CD4-positive, alpha-beta T cell treated with Interferon alpha-2 for 1 hour (primary cell): ENCODE results near the gene CHAC2.
"Not testable (repeated sequence)": the region's sequence is repeated elsewhere in the genome, so short reads cannot be mapped to it uniquely, and the experiment has no call there.

Experiments used
- DNase-seq, 2 donors: peaks; one replicate each; pipeline ENCODE4 v3.0.0-alpha.2; 2020 to 2022

The CHAC2 gene

DNA sequence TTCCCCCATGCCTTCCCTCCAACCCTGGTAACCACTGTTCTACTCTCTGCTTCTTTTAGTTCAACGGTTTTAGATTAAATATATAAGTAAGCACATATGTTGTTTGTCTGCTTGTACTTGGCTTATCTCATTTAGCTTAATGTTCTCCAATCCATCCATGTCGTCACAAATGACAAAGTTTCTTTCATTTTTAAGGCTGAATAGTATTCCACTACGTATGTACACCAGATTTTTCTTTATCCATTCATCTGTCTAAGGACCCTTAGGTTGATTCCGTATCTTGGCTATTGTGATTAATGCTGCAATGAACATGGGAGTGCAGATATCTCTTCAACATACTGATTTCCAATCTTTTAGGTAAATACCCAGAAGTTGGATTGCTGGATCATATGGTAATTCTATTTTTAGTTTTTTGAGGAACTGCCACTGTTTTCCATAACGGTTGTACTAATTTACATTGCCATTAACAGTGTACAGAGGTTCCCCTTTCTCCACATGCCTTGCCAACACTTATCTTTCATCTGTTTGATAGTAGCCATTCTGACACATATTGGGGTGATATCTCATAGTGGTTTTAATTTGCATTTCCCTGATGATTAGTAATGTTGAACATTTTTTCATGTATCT, 11.0 kb downstream of the CHAC2 start:
- no peak for DNase-seq

GRCh38 chr2:53780056-53780455, 12.5 kb downstream of the CHAC2 start:
- no peak for DNase-seq

GRCh38 chr2:53782676-53783075, 15.1 kb downstream of the CHAC2 start:
- no peak for DNase-seq

- no peak for DNase-seq
These were observed 16.8 kb downstream of the CHAC2 start for GRCh38 chr2:53784436-53784835.

GRCh38 chr2:53785366-53785765, 17.8 kb downstream of the CHAC2 start:
- DNase-seq, result no peak

DNA sequence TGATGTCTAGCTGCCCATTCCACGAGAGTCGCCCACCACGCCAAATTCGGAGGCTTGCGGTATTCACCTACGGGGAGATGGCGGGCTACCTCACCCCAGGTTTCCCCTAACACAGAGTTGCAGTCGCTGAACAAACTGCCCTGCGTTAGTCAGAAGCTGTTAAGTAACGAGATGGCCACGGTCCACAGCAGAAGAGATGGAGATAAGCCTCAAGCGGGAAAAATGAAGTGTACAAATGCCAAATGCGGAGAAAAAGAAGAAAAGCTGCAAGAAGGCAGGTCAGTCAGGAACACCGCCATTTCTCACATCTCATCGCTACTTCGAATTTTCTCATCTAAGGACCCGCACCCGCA, 18.7 kb downstream of the CHAC2 start:
- DNase-seq, result peak; percentile 2 to 41

GRCh38 chr2:53786705-53787613, 19.4 kb downstream of the CHAC2 start, which contains the start of the genes ASB3 and ERLEC1:
ASB3 (minus strand) TSS chr2:53786953; CDS start chr2:53765572, 21,381 bp downstream.
ERLEC1 (plus strand) TSS chr2:53787044; CDS start chr2:53787211, 167 bp downstream.
- peak; percentile 85 to 90 for DNase-seq

GRCh38 chr2:53787614-53788289, 20.1 kb downstream of the CHAC2 start:
- DNase-seq, result peak in 1 of 2 donors; percentile 12

DNA sequence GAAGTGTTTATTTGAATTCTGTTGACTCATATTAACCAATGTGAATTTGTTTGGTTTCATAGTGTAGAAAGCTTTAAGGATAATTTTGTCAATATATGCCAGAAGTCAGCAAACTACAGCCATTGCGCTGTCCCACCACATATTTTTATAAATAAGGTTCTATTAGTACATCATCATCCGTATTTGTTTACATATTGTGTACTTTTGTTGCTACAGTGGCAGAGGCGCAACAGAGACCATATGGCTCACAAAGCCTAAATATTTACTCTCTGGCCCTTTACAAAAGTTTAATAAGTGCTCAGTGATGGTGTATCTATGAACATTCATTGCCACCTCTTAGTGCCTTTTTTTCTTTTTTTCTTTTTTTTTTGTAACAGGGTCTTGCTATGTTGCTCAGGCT, 25.7 kb downstream of the CHAC2 start:
- DNase-seq, result no peak

DNA sequence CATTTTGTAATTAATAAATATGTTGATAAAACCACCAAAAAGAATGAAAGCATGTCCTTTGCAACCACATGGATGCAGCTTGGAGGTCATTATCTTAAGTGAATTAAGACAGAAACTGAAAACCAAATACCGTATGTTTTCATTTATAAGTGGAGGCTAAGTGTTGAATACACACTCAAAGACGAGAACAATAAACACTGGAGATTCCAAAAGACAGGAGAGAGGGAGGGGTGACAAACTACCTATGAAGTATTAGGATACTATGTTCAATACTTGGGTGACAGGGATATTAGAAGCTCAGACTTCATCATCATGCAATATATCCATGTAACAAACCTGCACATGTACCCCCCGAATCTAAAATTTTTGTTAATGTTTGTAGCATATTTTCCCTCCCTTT, 26.2 kb downstream of the CHAC2 start:
- DNase-seq, result no peak

GRCh38 chr2:53801547-53801946, 33.9 kb downstream of the CHAC2 start:
- DNase-seq, result no peak

DNA sequence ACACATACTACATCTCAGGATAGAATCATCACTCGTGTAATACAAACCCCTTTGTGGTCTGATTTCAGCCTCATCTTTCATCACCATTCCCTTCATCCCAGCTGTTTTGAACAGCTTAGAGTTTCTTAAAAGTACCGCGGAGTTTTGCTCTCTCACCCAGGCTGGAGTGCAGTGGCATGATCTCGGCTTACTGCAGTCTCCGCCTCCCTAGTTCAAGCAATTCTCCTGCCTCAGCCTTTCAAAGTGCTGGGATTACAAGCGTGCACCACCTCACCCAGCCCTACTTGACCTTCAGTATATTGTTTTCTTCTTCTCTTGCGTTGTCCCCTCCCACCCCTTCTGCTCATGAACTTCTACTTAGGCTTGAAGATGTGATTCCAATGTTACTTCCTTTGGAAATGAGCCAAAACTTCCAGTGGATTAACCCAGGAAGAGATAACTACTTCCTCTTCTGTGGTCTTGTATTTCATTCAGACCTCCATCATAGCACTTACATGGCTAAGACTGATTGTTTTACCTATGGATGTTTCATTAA, 35.1 kb downstream of the CHAC2 start:
- no peak for DNase-seq

- no peak for DNase-seq
These were observed 44.0 kb downstream of the CHAC2 start for GRCh38 chr2:53811601-53812000.

- DNase-seq, result no peak
These were observed 45.5 kb downstream of the CHAC2 start for GRCh38 chr2:53813151-53813550.

DNA sequence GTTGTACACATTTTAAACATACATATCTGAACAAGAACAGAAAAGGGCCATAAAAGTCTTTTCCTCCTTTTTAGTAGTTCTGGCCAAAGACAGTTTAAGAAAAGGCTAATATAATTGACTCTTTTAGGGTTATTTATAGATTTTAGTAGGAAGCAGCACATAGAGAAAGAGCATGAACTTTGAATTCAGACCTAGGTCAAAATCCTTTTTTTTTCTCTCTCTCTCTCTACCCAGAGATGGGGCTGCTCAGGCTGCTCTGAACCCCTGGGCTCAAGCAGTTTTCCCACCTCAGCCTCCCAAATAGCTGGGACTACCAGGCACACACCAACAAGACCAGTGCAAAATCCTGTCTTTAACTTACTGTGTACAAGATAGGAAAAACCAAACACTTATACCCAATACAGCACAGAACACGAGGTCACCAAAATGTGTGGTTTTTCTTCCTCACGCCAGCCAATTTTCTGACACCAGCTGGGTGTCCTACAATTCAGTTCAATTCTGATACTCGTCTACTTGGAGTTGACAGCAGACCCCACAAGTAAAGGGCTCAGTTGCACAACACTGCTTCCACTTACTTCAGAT, 51.3 kb downstream of the CHAC2 start:
- DNase-seq, result no peak

GRCh38 chr2:53819634-53820033, 52.0 kb downstream of the CHAC2 start:
- no peak for DNase-seq

GRCh38 chr2:53820048-53820447, 52.4 kb downstream of the CHAC2 start:
- DNase-seq, result no peak

GRCh38 chr2:53820711-53821110, 53.1 kb downstream of the CHAC2 start:
- DNase-seq, result no peak

DNA sequence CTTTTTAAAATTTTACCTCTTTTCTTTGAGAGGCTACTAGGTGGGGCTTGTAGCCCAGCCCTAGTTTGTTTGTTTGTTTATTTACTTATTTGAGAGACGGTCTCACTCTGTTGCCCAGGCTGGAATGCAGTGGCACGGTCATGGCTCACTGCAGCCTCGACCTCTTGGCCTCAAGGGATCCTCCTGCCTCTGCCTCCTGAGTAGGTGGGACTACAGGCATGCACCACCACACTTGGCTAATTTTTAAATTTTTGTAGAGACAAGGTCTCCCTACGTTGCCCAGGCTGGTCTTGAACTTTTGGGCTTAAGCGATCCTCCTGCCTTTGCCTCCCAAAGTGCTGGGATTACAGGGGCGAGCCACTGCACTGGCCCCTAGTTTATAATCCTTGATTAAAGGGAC, 54.2 kb downstream of the CHAC2 start:
- DNase-seq, result no peak

DNA sequence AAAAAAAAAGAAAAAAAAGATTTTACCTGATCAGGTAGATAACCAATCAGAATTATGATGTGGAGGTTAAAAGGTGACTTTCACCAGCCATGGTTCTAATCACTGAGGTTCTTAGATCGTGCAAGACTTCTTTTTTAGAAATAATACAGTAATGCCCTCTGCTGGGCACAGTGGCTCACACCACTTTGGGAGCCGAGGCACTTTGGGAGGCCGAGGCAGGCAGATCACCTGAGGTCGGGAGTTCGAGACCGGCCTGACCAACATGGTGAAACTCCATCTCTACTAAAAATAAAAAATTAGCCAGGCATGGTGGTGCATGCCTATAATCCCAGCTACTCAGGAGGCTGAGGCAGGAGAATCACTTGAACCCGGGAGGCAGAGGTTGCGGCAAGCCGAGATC, 56.0 kb downstream of the CHAC2 start:
- DNase-seq, result not testable (repeated sequence)
